Stimulated activated CD4-positive, alpha-beta T cell treated with anti-CD3 and anti-CD28 coated beads, TNF-alpha, amount 100 ng/mL, for 24 hours (primary cell): Measurements from ENCODE around the gene NRG3.
"Not testable (repeated sequence)": the region's sequence is repeated elsewhere in the genome, so short reads cannot be mapped to it uniquely, and the experiment has no call there.

Source experiments
- DNase-seq, 3 experiments: peaks; one replicate each; pipeline ENCODE4 v3.0.0-alpha.2; 2020; ENCODE audit warnings: low read depth in 3 of 3

NRG3 gene

GRCh38 chr10:81959016-81959415 is 84.0 kb downstream of the NRG3 start:
- DNase-seq, result no peak

DNA sequence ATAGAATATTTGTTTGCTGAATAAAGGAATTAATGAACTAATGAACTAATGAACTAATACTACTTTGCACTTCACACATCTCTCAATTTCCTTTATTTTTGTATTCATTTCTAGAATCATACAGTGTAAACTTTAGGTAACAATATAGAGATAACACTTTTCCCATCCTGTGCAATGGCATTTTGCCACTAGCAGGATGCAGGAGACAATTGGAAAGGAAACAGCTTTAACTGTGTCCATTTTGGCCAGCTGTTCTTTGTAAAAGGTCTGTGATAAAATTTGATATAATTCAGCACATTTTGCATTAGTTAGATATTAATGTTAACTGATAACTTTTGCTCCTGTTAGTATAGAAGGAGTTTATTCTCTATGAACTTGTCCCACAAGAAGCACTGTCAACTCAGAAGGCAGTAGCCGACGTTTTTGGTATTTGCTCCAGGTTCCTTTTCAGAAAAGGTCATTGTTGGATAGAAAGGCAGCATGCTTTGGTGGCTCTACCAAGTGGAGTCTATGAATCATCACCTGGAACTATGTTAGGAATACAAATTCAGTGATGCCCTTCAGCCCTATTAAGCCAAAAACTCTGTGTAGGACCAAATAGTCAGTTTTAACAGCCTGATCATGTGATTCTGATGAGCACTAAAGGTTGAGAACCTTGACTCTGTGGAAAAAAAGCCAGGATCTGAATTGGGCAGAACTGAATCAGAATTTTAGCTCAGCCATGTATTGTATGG is 86.6 kb downstream of the NRG3 start:
- no peak for DNase-seq

DNA sequence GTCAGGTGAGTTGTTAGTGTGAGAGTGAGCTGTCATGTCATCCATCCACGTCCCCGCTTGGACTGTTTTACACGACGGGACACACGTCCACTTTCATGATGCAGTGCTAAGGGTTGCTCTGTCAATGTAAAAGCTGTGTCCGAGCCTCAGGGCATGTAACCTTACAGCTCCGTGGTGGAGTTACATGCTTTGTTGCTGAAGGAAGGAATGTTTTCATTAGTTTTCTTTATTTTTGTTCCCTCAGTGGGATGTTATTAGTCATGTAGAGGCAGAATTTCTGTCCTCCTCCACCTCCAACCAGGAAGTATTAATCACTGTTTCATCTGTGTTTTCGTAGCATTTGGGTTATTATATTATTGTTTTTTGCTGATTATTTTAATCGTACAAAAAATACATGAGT is 88.6 kb downstream of the NRG3 start:
- no peak for DNase-seq

- no peak for DNase-seq
Measured at GRCh38 chr10:81967716-81968115, 92.7 kb downstream of the NRG3 start.

DNA sequence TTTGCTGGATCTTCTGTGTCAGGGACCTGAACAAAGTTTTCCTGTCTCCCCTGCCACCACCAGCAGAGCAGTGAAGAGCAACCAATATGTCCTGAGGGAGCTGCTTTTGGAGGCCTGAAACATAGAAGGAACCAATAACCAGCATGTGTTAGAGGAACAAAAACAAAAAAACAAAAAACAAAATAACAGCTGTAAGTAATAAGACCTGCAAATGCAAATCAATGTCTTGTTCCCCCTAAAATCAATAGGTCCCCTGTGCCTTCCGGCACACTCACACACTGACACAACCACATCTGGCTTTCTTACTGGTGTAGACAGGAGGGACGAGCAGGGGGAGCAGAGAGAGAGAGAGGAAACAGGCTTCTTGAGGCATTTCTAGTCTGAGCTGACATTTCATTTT is 94.1 kb downstream of the NRG3 start:
- no peak for DNase-seq

DNA sequence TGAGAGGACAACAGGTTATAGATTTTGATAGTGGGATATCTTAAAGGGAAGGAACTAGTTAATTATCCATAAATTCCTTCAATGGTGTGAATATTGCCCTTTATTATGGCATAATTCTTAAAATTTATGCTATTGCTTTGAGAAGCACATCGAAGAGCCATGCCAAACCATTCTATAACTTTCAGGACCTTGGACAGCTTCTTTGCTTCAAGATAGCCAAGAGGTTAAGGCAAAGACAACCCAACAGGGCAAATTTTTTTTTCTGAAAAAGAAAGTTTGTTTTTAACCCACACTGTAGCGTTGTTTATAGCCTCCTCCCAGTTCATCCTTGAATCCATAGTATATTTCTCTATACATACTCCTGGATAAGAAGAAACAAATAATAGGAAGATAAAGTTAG is 103.2 kb downstream of the NRG3 start:
- no peak for DNase-seq

GRCh38 chr10:81981724-81982123 is 106.7 kb downstream of the NRG3 start:
- DNase-seq, result no peak

DNA sequence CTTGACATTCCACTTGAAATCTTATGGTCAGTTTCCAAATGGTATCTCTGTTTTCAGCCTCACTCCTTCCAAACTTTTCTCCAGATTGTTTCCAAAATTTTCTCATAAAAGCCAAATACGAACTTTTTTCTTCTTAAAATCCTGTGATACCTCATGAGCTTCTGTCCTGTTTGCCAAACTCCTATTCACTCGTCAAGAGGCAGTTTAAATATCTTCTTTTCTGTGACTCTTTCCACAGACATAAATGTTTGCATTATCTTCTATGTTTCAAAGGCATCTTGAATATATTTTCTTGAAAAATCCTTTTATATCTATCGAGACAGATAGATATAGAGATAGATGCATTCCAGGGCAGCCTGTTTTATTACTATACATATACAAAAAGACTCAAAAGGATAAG is 109.4 kb downstream of the NRG3 start:
- no peak for DNase-seq

DNA sequence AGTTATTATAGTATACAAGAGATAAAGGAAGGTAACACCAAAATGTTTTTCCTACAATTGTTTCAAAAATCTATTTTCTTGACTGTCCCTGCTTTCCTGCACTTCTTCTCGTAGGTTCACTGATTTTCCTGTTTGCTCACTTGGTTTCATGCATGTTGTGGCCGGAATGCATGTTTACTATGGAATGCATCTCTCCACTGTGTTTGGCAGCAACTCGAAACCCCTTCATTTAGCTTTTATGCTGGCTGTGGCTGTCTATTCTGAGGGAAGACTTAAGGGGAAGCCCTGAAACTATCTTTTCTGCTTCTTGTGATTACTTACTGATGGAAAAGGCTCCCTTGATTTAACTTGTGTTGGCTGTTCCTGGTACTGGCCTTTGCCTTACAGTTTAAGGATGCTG is 120.3 kb downstream of the NRG3 start:
- DNase-seq, result no peak

DNA sequence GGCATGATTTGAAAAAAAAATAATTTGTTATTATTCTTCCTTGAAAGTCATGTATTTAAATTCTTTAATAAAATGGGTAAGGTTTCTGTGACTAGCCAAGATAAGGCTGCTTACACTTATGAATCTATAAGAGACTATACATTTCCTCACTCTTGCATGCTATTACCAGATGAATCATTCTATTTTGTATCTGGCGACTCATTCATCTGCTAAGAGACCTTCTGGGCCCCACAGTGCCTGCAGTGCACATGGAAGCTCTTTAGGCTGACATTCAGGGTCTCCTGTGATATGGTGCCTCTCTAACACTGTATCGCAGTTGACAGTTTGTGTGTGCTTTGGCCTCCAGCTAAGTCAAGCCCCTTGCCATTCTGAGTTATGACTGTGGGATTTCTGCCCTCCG is 121.9 kb downstream of the NRG3 start:
- DNase-seq, result no peak

DNA sequence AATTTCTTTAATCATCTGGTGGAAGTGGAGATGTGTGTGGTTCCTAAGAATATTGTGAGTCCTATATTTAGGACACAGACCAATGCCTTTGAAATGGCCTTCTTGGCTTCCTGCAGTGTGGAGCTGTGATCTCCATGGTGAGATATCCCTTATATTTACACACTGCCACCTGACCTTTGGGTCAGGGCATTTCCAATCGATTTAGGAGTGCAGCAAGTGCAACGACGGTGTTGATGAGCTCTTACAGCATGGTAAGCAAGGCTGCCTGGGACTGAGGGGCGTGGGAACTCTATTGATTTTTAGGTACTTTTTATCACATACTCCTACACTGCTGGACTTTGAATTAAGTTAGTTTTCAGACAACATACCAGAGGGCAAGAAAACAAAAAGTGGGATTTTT is 146.0 kb downstream of the NRG3 start:
- no peak for DNase-seq

DNA sequence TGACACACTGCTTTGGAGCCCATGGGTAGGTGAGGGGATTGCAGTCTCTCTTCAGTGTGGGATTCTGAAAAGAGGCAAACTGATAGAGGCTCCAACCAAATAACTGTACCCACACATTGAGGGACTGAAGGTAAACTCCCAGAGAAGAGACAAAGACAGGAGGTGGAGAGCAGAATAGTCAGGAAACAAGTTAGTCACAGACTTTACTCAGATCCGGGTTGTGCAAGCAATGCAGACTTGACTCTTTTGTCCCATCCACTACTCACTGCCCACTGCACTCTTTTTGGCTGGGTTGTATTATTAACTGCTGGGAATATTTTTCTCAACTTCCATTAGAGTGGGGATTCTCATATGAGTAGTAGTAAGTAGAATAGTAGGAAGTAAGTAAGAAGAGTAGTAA is 152.7 kb downstream of the NRG3 start:
- DNase-seq, result no peak

GRCh38 chr10:82037076-82037475 is 162.1 kb downstream of the NRG3 start:
- no peak for DNase-seq

DNA sequence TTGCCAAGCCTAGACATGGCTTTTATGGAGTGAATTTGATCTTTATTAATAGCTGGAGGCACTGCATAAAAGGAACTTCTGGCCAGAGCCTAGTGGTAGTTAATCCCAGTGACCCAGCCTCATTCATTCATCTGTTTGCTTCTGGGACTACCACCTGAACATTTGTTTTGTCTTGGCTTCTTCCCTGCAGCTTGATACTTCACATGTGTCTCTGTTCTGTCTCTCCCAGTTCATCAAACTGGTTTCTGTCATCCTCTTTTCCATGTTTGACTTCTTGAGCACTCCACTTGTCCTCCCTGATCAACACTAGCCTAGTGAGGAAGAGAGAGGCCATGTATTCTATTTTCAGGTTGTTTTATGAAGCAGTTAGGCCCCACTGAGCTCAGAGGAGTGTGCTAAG is 163.6 kb downstream of the NRG3 start:
- no peak for DNase-seq

GRCh38 chr10:82040336-82040735 is 165.3 kb downstream of the NRG3 start:
- no peak for DNase-seq

- DNase-seq, result no peak
Measured at GRCh38 chr10:82041018-82041417, 166.0 kb downstream of the NRG3 start.

- DNase-seq, result no peak
Measured at GRCh38 chr10:82056391-82056790, 181.4 kb downstream of the NRG3 start.

DNA sequence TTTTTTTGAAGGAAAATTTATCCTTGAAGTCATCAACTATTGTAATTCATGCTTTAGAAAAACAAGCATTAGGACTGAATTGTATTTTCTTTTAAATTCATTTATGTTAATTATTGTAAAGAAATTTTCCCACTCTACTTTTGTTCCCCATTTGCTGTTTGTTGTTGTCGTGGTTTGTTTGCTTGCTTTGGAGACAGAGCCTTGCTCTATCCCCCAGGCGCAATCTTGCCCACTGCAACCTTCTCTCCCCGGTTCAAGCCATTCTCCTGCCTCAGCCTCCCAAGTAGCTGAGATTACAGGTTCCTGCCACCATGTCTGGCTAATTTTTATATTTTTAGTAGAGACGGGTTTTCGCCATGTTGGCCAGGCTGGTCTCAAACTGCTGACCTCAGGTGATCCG is 192.2 kb downstream of the NRG3 start:
- DNase-seq, result not testable (repeated sequence)

- no peak for DNase-seq
Measured at GRCh38 chr10:82068501-82068900, 193.5 kb downstream of the NRG3 start.

GRCh38 chr10:82071231-82071630 is 196.2 kb downstream of the NRG3 start:
- no peak for DNase-seq

DNA sequence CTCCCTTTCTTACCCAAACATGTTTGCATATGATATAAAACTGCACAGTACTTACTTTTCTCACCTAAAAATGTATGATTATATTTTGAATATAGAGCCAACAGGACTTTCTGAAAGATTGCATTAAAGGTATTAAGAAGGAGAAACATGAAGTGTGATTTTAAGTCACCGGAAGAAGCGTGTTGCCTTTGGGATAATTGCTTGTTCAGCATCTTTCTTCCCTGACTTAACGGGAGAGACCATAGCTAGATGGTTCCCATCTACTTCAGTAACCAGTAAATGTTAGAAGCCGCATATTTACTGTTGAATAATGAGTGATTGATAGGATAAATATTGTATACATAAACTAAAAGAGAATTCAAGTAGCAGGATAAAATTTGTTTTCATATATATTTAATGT is 197.1 kb downstream of the NRG3 start:
- no peak for DNase-seq

DNA sequence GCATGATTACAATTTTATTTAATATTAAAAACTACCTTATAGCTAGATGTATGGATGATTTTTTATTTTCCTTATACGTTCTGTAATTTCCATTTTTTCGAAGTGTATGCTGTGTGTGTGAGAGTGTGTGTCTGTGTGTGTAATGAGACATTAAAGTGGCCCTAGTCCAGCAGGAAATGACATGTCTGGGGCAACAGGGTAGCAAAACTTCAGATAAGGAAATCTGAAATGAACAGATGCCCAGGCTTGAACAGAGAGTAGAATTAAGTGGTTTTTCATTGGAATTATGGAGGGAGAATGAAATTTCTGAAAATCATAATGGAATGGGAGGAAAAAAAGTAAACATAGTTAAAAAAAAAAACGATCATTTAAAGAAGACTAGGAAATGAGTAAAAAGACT is 200.6 kb downstream of the NRG3 start:
- no peak for DNase-seq

DNA sequence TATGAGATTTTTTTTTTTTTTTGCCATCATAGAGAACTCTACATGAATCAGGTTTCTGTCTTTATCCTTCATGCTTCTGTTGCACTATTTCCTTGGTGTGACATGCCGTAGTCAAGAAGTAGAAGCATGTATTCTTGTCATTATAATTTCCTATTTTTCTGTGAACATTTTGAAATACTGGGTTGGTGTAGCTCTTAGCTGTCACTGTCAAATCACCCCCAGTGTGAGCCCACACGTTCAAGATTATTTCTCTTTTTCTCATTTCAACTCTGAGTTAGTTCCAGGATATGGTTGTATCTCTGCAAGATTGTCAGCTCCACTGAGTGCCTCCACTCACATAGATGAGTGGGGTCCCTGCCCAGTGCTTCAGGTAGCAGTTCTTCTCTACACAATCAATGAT is 209.5 kb downstream of the NRG3 start:
- no peak for DNase-seq

DNA sequence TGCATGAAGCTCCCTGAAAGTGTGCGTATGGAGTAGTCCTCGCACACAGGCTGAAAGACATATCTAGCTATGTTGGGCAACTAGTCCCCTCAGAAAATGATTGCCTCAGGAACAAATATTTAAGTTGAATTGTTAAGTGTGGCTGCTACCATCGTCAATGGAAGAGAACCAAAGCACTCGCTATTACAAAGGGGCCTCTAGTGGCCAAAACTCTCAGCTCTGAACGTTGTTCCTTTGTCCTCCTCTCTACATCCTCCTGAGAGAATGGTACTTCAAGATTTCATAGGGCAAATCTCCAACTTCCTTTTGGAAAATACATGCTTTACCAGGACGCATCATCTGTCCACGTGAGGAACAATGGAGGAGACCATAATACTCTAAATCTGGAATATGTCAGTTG is 209.9 kb downstream of the NRG3 start:
- DNase-seq, result no peak
